ENCODE results near the gene MS4A13.
"Not testable (repeated sequence)": the region's sequence is repeated elsewhere in the genome, so short reads cannot be mapped to it uniquely, and the experiment has no call there.

The MS4A13 gene

GRCh38 chr11:60510209-60510608 lies 5.0 kb upstream of the MS4A13 start:
- peaks cover 12% of the 10 kb centered on the region for H3K27me3 Mint-ChIP-seq (ENCODE audit: low read depth)
- not testable (repeated sequence) for H3K36me3 Mint-ChIP-seq (ENCODE audit: low read depth); H3K4me1 Mint-ChIP-seq (ENCODE audit: low read depth); DNase-seq (ENCODE audit: low spot score); H3K27ac Mint-ChIP-seq; H3K9me3 Mint-ChIP-seq; H3K4me3 Mint-ChIP-seq

DNA sequence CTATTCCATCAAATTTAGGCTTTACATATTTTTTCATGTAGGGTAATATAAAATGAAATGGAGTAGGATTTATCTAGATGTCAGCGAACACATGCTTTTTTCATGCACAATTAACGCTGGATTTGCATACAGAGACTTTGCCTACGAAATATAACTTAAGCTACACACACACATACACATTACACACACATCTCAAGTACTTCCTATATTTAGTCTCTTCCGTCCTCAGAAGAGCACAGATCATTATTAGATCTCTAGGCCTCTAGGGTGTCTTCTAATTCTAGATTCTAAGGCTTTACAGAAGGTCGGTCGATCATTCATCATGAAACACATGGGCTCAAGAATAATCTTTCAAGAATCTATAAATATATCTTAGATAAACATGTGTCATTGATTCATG lies 3.8 kb upstream of the MS4A13 start:
- Mint-ChIP-seq H3K27ac (no peak overlapping the region), H3K27me3 (ENCODE audit: low read depth) (peaks cover 9% of the 10 kb centered on the region), H3K4me3 (no peak overlapping the region), H3K4me1 (ENCODE audit: low read depth) (no peaks in the 10 kb centered on the region), H3K9me3 (no peaks in the 10 kb centered on the region), H3K36me3 (ENCODE audit: low read depth) (no peaks in the 10 kb centered on the region)
- no peak for DNase-seq (ENCODE audit: low spot score)

- Mint-ChIP-seq H3K36me3 (ENCODE audit: low read depth) (no peaks in the 10 kb centered on the region), H3K4me1 (ENCODE audit: low read depth) (no peaks in the 10 kb centered on the region), H3K9me3 (no peaks in the 10 kb centered on the region), H3K27ac (no peak overlapping the region), H3K4me3 (no peak overlapping the region), H3K27me3 (ENCODE audit: low read depth) (peaks cover 4% of the 10 kb centered on the region)
- no peak for DNase-seq (ENCODE audit: low spot score)
Observed at GRCh38 chr11:60512651-60513225, 2.5 kb upstream of the MS4A13 start.

GRCh38 chr11:60513496-60514460 lies 1.4 kb upstream of the MS4A13 start:
- no peak overlapping the region for H3K4me3 Mint-ChIP-seq
- no peaks in the 10 kb centered on the region for H3K4me1 Mint-ChIP-seq (ENCODE audit: low read depth)
- H3K9me3 Mint-ChIP-seq = no peaks in the 10 kb centered on the region
- H3K27ac Mint-ChIP-seq = no peak overlapping the region
- H3K36me3 Mint-ChIP-seq (ENCODE audit: low read depth) = no peaks in the 10 kb centered on the region
- no peak for DNase-seq (ENCODE audit: low spot score)
- H3K27me3 Mint-ChIP-seq (ENCODE audit: low read depth) = peaks cover 4% of the 10 kb centered on the region

- Mint-ChIP-seq H3K36me3 (ENCODE audit: low read depth) (no peaks in the 10 kb centered on the region), H3K9me3 (no peaks in the 10 kb centered on the region), H3K27ac (no peak overlapping the region)
Observed at GRCh38 chr11:60528465-60528864, 13.3 kb downstream of the MS4A13 start.

GRCh38 chr11:60528934-60529333 lies 13.7 kb downstream of the MS4A13 start:
- Mint-ChIP-seq H3K36me3 (ENCODE audit: low read depth) (no peaks in the 10 kb centered on the region), H3K4me3 (no peak overlapping the region), H3K27ac (no peak overlapping the region), H3K27me3 (ENCODE audit: low read depth) (peaks cover 2% of the 10 kb centered on the region), H3K4me1 (ENCODE audit: low read depth) (no peaks in the 10 kb centered on the region), H3K9me3 (no peaks in the 10 kb centered on the region)
- no peak for DNase-seq (ENCODE audit: low spot score)

More at GRCh38 chr11:60528465-60528864, 13.3 kb downstream of the MS4A13 start:
- H3K4me1 Mint-ChIP-seq (ENCODE audit: low read depth) = no peaks in the 10 kb centered on the region
- H3K27me3 Mint-ChIP-seq (ENCODE audit: low read depth) = peaks cover 2% of the 10 kb centered on the region
- no peak for DNase-seq (ENCODE audit: low spot score)
- no peak overlapping the region for H3K4me3 Mint-ChIP-seq

DNA sequence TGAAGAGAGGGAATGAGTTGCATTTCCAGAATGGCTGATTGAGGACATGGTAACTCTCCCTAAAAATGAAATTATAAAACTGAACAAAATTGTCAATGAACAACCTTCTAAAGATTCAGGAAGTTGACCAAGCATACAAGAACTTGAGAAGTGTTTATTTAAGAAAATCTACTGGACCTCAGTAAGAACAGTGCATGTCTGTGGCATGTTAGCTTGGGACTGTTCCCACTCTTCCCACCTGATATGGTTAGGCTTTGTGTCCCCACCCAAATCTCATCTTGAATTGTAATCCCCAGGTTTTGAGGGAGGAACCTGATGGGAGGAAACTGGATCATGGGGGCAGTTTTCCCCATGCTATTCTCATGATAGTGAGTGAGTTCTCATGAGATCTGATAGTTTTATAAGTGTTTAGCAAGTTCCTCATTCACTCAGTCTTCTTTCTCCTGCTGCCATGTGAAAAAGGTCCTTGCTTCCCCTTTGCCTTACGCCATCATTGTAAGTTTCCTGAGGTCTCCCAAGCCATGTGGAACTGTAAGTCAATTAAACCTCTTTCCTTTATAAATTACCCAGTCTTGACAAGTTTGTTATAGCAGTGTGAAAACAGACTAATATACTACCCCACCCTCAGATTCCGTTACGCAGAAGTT lies 15.4 kb downstream of the MS4A13 start:
- H3K27me3 Mint-ChIP-seq (ENCODE audit: low read depth) = peaks cover 2% of the 10 kb centered on the region
- no peaks in the 10 kb centered on the region for H3K9me3 Mint-ChIP-seq
- DNase-seq (ENCODE audit: low spot score) = no peak
- H3K36me3 Mint-ChIP-seq (ENCODE audit: low read depth) = no peaks in the 10 kb centered on the region
- H3K4me3 Mint-ChIP-seq = no peak overlapping the region
- no peaks in the 10 kb centered on the region for H3K4me1 Mint-ChIP-seq (ENCODE audit: low read depth)
- no peak overlapping the region for H3K27ac Mint-ChIP-seq

- not testable (repeated sequence) for H3K27me3 Mint-ChIP-seq (ENCODE audit: low read depth); H3K9me3 Mint-ChIP-seq; H3K36me3 Mint-ChIP-seq (ENCODE audit: low read depth); H3K4me1 Mint-ChIP-seq (ENCODE audit: low read depth); H3K4me3 Mint-ChIP-seq; H3K27ac Mint-ChIP-seq; DNase-seq (ENCODE audit: low spot score)
Observed at GRCh38 chr11:60532383-60532782, 17.2 kb downstream of the MS4A13 start.

DNA sequence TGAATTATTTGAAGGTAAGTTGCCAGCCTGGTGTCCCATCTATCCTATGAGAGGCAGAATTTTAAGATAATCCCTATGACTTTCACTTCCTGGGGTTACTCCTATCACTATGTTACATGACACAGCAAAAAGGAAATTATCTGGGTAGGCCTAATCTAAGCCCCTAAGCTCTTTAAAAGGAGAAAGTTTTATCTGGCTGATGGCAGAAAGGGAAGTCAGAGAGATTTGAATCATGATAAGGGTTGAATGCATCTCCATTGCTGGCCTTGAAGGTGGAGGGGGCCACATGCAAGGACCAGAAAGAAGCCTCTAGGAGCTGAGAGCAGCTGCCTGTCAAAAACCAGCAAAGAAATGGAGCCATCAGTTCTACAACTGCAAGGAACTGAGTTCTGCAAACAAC lies 23.4 kb downstream of the MS4A13 start:
- not testable (repeated sequence) for H3K9me3 Mint-ChIP-seq; H3K4me1 Mint-ChIP-seq (ENCODE audit: low read depth); H3K36me3 Mint-ChIP-seq (ENCODE audit: low read depth); H3K27ac Mint-ChIP-seq; H3K27me3 Mint-ChIP-seq (ENCODE audit: low read depth); H3K4me3 Mint-ChIP-seq; DNase-seq (ENCODE audit: low spot score)

DNA sequence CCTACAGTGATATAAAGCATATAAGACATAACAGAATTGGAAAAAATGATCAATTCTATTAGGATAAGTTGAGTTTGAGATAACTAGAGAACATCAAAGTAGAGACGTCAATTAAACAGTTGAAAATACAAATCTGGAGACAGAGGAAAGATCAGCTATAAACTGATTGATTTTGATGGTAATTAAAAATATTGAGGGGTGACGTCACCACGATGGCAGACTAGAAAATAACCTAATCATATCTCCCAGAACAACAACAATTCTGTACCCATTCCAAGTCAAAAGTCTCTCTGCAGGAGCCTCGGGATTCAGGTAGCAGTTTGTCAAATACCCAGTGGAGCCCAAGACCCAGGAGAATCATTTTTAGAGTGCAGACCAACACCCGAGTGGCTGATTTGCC lies 28.9 kb downstream of the MS4A13 start:
- Mint-ChIP-seq H3K4me1 (ENCODE audit: low read depth) (no peaks in the 10 kb centered on the region), H3K27me3 (ENCODE audit: low read depth) (peaks cover 4% of the 10 kb centered on the region), H3K4me3 (no peak overlapping the region), H3K9me3 (no peaks in the 10 kb centered on the region), H3K36me3 (ENCODE audit: low read depth) (no peaks in the 10 kb centered on the region), H3K27ac (no peak overlapping the region)
- DNase-seq (ENCODE audit: low spot score) = no peak

DNA sequence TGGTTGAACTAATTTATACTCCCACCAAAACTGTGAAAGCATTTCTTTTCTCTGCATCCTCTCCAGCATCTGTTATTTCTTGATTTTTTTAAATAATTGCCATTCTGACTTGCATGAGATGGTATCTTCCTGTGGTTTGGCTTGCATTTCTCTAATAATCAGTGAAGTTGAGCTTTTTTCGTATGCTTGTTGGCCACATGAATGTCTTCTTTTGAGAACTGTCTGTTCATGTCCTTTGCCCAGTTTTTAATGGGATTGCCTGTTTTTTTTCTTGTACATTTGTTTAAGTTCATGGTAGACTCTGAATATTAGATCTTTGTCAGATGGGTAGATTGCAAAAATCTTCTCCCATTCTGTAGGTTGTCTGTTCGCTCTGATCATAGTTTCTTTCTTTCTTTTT lies 46.1 kb downstream of the MS4A13 start:
- H3K36me3 Mint-ChIP-seq (ENCODE audit: low read depth) = no peaks in the 10 kb centered on the region
- no peak overlapping the region for H3K27ac Mint-ChIP-seq
- no peak for DNase-seq (ENCODE audit: low spot score)
- no peak overlapping the region for H3K4me3 Mint-ChIP-seq
- no peaks in the 10 kb centered on the region for H3K4me1 Mint-ChIP-seq (ENCODE audit: low read depth)
- no peaks in the 10 kb centered on the region for H3K27me3 Mint-ChIP-seq (ENCODE audit: low read depth)
- peaks cover 40% of the 10 kb centered on the region for H3K9me3 Mint-ChIP-seq

DNA sequence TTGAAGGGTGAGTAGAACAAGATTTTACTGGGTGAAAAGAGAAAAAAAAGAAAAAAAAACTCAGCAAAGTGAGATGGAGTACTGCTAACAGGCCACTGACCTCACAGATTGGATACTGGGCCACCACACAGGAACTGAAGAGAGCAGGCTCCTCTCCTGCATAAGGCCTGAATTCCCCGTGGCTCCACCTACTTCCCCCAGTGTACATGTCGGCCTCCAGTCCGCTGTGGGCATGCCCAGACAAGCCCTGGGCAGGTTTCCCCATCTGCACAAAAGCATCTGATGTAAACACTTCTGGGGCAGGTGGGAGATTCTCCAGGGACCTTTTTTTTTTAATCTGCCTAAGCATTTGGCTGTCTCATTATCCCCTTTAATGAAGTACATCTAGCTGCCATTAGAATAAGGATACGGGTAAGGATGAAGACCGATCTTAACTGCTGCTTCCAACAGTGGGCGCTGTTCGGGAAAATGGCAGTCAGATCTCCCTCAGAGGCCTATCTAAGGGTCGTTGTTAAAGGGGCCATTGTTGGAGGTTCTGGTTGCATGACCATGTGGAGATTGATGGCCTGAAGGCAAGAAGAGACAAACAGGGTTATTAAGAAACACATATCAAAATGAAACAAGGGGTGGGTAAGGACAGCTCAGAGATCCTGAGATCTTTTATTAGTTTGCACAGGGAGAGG lies 48.5 kb downstream of the MS4A13 start:
- Mint-ChIP-seq H3K4me3 (no peak overlapping the region), H3K36me3 (ENCODE audit: low read depth) (no peaks in the 10 kb centered on the region), H3K9me3 (peaks cover 30% of the 10 kb centered on the region), H3K27me3 (ENCODE audit: low read depth) (no peaks in the 10 kb centered on the region), H3K4me1 (ENCODE audit: low read depth) (no peaks in the 10 kb centered on the region), H3K27ac (no peak overlapping the region)
- DNase-seq (ENCODE audit: low spot score) = no peak

DNA sequence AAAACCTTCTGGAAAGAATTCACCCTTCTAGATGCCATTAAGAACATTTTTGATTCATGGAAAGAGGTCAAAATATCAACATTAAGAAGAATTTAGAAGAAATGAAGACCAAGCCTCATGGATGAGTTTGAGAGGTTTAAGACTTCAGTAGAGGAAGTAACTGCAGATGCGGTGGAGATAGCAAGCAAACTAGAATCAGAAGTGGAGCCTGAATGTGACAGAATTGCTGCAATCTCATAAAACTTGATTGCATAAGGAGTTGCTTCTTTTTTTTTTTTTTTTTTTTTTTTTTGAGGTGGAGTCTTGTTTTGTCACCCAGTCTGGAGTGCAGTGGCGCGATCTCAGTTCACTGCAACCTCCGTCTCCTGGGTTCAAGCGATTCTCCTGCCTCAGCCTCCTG lies 51.6 kb downstream of the MS4A13 start:
- DNase-seq (ENCODE audit: low spot score) = no peak
- peaks cover 14% of the 10 kb centered on the region for H3K9me3 Mint-ChIP-seq

DNA sequence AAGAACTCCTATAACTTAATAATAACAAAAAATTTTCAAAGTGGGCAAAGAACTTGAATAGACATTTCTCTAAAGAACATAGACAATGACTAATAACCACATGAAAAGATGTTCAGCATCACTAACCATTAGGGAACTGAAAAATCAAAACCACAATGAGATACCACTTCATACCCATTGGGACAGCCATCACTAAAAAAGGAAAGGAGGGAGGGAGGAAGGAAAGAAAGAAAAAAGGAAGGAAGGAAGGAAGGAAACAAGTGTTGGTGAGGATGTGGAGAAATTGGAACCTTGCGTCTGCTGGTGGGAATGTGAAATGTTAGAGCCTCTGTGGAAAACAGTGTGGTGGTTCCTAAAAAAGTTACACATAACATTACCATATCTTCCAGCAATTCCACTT lies 55.8 kb downstream of the MS4A13 start:
- H3K4me1 Mint-ChIP-seq (ENCODE audit: low read depth) = no peaks in the 10 kb centered on the region
- H3K27ac Mint-ChIP-seq = no peak overlapping the region
- H3K27me3 Mint-ChIP-seq (ENCODE audit: low read depth) = no peaks in the 10 kb centered on the region
- H3K4me3 Mint-ChIP-seq = no peak overlapping the region
- no peak for DNase-seq (ENCODE audit: low spot score)
- H3K36me3 Mint-ChIP-seq (ENCODE audit: low read depth) = no peaks in the 10 kb centered on the region
- H3K9me3 Mint-ChIP-seq = no peaks in the 10 kb centered on the region

More for the DNA sequence above, 51.6 kb downstream of the MS4A13 start:
- Mint-ChIP-seq H3K27me3 (ENCODE audit: low read depth) (no peaks in the 10 kb centered on the region), H3K27ac (no peak overlapping the region), H3K4me3 (no peak overlapping the region), H3K4me1 (ENCODE audit: low read depth) (no peaks in the 10 kb centered on the region), H3K36me3 (ENCODE audit: low read depth) (no peaks in the 10 kb centered on the region)
